AG10803 (cell line): Measurements from ENCODE around the gene HOXD9.

Experiments
- DNase-seq: peaks from one replicate; pipeline ENCODE4 v3.0.0; 2010; ENCODE audit warnings: low read depth
- H3K4me3 ChIP-seq: 2 replicates; pipeline ENCODE4 v1.5.1; 2011; ENCODE audit warnings: mild to moderate bottlenecking, low read length, control low read depth
- CTCF ChIP-seq: conservative IDR thresholded peaks from 2 replicates; pipeline ENCODE4 v1.5.1; 2011; ENCODE audit warnings: mild to moderate bottlenecking, low read length, control low read depth, inconsistent platforms

Gene HOXD9

DNA sequence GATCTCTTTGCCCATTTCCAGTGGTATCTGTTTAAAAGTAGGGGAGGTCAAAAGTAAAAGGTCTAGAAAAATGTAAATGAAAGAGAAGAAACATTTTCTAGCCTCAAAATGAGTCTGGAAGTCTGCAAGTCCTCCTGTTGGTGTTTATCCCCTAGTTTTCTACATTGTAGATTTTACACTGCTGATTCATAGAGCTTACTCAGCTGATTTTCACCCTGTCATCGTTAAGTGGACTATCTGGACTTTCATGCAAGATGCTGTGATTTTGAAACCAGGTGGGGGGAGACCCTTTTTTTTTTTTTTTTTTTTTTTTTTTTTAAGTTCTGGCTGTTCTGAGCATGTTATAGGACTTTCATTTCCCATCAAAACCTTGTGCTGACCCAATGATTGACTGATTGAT lies 44.9 kb downstream of the HOXD9 start:
- DNase-seq: peak; percentile 42
- no peak overlapping the region for H3K4me3 ChIP-seq
- TF ChIP-seq CTCF: no peak

DNA sequence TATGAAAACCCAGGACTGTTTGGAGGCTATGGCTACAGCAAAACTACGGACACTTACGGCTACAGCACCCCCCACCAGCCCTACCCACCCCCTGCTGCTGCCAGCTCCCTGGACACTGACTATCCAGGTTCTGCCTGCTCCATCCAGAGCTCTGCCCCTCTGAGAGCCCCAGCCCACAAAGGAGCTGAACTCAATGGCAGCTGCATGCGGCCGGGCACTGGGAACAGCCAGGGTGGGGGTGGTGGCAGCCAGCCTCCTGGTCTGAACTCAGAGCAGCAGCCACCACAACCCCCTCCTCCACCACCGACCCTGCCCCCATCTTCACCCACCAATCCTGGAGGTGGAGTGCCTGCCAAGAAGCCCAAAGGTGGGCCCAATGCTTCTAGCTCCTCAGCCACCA lies 46.7 kb downstream of the HOXD9 start:
- no peak overlapping the region for H3K4me3 ChIP-seq
- DNase-seq: no peak
- TF ChIP-seq CTCF: no peak

GRCh38 chr2:176169711-176170110 lies 47.2 kb downstream of the HOXD9 start:
- no peak overlapping the region for H3K4me3 ChIP-seq
- TF ChIP-seq CTCF: no peak
- DNase-seq: no peak

GRCh38 chr2:176170602-176171305 lies 48.2 kb downstream of the HOXD9 start:
- no peak for TF ChIP-seq CTCF
- DNase-seq: no peak
- no peak overlapping the region for H3K4me3 ChIP-seq

GRCh38 chr2:176171351-176172006 lies 49.0 kb downstream of the HOXD9 start:
- no peak overlapping the region for H3K4me3 ChIP-seq
- TF ChIP-seq CTCF: no peak
- DNase-seq: no peak

DNA sequence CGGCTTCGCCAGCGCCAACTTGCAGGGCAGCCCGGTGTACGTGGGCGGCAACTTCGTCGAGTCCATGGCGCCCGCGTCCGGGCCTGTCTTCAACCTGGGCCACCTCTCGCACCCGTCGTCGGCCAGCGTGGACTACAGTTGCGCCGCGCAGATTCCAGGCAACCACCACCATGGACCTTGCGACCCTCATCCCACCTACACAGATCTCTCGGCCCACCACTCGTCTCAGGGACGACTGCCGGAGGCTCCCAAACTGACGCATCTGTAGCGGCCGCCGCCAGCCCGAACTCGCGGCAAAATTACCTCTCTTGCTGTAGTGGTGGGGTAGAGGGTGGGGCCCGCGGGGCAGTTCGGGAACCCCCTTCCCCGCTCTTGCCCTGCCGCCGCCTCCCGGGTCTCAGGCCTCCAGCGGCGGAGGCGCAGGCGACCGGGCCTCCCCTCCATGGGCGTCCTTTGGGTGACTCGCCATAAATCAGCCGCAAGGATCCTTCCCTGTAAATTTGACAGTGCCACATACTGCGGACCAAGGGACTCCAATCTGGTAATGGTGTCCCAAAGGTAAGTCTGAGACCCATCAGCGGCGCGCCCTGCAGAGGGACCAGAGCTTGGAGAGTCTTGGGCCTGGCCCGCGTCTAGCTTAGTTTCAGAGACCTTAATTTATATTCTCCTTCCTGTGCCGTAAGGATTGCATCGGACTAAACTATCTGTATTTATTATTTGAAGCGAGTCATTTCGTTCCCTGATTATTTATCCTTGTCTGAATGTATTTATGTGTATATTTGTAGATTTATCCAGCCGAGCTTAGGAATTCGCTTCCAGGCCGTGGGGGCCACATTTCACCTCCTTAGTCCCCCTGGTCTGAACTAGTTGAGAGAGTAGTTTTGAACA lies 49.7 kb downstream of the HOXD9 start:
- no peak for DNase-seq
- TF ChIP-seq CTCF: no peak
- no peak overlapping the region for H3K4me3 ChIP-seq
